GM18498 (cell line): Measurements from ENCODE around the gene TPRG1L.

Source experiments
- ATAC-seq: cut with Tn5 transposase; IDR thresholded peaks from one replicate; pipeline ENCODE4 v1.9.1; 2021; ENCODE audit warnings: mild to moderate bottlenecking, moderate library complexity; ENCODE audit not compliant: unreplicated experiment

The TPRG1L gene

DNA sequence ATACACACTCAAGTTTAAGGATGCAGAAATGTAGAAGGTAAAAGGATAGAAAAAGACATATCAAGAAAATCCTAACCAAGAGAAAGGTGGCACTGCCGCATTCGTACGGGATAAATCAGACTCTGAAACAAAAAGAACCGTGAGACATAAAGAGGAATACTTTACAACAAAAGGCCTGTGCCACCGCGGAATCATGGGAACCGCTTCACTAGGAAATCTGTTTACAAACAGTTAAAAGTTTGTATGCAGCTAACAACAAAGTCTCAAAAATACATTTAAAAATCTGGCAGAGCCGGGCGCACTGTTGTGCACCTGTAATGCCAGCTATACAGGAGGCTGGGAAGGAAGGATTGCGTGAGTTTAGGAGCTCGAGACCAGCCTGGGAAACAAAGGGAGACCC, 17.0 kb downstream of the TPRG1L start:
- no peak for ATAC-seq

DNA sequence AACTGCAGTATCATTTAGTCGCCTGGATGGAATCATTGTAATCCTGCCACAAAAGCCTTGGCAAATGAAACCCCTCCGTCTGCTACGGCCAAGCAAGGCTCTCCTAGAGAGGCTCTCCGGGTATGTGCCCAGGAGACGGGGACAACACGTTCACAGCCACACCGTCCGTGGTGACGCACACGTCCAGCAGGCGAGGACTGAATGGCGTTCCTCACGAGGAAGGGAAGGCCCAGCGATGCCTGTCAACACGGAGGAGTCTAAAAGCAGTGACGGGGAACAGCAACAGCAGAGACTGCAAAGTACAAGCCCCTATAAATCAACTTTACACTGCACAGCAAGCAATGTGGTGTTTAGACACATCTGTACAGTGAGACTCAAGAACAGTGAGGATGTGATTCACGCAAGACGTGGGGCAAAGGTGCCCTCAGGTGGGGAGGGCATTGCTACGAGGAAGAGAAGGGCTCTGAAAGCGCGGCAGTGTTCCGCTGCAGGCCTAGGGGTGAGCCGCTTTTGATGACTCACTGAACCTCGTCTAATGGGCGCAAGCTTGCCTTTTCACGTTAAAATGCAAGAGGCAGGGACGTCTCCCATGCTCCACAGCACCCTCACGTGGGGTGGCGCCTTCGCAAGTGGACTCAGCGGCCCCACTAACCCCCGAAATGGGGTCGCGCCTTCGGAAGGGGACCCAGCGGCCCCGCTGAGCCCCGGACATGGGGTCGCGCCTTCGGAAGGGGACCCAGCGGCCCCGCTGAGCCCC, 18.3 kb downstream of the TPRG1L start:
- ATAC-seq, result no peak

DNA sequence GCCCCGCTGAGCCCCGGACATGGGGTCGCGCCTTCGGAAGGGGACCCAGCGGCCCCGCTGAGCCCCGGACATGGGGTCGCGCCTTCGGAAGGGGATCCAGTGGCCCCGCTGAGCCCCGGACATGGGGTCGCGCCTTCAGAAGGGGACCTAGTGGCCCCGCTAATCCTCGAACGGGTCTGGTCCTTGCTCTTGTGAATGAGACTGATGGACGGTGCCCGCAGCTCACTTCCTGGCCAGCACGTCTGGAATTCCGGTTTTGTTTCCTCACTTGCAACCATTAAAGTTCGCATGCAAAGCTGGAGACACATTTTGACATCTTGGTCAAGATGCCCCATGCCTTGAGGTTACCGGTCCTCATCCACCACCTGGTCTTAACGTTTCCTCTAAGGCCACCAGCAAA, 19.5 kb downstream of the TPRG1L start:
- no peak for ATAC-seq

DNA sequence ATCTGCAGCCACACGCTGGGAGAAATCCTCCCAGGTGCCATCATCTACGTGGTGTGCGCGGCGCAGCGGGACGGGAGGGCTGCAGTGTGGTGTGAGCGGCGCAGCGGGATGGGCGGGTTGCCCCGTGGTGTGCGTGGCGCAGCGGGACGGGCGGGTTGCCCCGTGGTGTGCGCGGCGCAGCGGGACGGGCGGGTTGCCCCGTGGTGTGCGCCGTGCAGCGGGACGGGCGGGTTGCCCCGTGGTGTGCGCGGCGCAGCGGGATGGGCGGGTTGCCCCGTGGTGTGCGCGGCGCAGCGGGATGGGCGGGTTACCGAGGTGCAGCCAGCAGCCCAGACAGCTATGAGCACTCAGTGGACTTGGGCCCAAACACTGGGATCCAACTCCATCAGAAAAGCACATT, 20.4 kb downstream of the TPRG1L start:
- ATAC-seq, result no peak

DNA sequence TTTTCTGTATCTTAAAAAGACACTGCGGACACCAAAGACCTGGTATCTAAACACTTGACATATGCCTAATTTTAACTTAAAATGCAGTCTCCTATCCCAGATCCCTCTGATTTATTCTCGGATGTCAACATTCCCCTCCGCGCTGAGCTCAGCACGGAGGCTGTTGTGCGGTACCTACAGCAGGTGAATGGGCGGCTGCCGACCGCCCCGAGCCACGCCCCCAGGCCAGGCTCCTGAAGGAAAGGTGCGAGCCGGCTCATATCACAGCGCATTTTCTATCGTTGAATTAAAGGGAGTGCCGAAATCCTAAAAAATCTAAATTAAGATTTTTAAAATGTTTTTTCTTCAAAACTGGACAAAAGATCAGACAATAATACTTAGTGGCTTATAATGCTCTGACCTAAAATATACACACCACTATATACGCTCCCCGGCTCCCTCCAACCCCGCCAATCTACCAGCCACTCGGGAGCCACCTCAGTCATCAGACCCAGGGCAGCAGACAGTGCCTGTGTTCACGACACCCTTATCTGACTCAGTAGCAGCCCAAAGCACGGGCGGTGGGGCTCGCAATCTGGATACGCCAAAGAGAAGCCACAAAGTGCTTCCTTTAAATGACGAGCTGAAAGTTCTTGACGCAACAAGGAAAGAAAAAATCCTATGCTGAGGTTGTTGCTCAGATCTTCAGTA, 21.0 kb downstream of the TPRG1L start:
- no peak for ATAC-seq

DNA sequence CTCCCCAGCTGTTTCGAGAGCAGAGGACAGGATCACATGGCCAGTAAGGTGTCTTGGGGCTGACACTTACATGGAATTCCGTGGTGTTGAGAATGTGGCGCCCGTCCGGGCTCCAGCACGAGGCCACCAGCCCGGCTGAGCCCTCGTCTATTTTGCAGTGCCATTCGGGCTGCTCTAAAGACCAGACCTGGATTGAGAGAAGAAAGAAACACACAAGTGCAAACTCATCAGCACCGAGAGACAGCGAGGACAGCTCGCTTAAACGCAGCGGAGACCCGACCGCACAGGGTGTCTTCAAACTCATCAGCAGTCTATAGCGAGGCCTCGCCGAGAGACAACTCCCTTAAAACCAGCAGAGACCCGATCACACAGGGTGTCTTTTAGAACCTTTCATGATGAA, 21.8 kb downstream of the TPRG1L start:
- ATAC-seq, result no peak

DNA sequence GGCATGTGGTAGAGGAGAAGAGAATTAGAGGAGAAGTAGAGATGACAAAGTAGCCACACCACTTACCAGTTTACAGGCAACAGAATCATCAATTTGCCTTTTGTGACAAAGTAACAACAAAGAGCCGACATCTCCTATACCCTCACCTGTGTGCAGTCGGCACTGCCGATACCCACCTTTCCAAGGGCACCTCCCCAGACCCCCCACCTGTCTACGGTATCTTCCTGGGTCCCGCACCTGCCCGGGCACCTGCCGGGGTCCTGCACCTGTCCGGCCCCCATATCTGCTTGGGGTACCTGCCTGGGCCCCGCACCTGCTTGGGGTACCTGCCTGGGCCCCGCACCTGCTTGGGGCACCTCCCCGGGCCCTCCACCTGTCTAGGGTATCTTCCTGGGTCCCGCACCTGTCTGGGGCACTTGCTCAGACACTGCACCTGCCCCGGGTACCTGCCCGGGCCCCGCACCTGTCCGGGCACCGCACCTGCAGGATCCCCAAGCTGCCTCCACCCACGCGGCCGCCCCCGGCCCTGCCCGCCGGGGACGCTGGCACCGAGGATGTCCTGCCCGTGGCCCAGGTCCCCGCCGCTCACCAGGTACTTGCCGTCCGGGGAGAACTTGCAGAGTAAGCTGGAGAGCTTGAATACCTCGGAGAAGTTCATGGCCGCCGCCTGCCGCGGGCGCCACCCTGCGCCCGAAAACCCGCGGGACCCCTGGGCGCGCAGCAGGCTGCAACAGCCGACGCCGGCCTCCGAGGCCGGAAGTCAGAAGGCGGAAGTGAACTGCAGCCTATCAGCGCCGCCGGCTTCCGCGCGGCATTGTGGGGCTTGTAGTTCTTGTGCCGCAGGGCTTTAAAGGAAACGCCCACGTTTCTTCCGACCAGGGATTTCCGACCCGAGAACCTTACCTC, 24.8 kb downstream of the TPRG1L start, which contains the start of gene WRAP73:
WRAP73 (minus strand) TSS at position 762 of the 906 bp plus-strand sequence; CDS start at position 658, 104 bp downstream.
- peak; percentile 78 for ATAC-seq

DNA sequence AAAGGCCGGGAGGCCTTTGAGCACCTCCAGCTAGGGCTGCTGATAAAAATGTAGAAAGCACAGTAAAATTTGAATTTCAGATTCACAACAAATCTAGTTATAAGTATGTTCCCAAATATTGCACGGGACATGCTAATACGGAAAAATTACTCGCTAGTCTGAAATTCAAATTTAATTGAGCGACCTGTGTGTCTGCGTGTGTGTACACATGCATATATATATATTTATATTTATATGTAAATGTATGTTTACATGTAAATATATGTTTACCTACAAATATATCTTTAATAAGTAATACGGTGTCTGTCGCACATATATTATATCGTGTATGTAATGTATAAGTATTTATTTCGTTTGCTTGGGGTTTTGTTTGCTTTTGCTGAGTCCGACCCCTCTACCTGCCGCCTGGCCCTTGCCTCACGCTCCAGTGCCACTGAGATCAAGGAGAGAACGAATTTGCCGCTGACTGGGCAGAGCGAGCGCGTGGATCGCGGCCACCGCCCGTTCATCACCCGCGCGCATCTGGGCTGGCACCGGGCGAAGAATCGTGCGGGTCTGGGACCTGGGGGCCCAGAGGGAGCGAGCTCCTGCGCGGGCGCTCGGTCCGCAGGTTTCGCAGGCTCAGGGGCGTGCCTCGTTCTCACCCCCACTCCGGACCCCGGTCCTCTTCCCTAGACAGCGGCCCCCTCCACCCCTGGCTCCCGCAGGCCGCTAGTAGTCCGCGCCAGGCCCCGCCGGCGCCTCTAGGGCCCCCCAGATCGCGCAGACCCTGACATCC, 25.6 kb downstream of the TPRG1L start:
- ATAC-seq, result no peak

DNA sequence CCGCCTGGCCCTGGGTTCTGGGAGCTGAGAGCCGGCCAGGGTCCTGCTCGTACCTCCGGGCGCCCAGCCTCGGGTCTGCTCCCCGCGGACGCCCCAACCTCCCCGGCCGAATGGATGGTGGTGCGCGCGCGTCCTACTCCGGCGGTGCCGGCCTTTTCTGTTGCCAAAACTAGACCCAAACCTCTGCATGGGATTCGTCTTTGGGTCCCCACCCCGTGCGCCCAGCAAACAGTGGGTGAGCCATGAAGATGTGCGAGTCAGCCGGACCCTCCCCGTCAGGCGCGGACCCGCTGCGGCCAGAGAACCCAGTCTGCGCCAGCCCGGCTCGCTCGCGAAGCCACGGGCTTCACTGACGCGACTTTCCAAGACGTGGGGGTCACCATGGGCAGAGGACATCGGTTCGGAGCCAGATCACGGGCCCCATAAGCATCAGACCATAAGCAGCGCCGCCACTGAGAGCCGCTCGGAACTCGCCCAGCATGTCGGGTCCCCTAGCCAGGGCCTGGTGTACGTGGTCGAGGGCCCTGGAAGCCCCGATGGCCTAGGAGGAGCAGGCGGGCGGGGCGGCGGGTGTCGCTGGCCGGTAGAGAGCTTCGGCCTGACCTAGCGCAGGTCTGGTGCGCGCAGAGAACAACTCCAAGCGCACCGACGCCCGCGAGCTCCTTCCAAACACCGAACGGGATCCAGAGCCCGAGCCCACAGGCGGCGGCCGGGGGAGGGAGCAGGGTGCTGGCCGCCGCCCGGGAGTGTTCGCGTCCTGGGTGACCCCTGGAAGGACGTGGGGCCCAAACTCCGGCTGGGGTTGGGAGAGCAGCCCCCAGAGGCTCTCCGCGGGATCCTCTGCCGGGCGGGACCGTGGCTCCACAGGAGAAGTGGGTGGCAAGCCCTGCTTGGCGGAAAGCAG, 26.5 kb downstream of the TPRG1L start:
- no peak for ATAC-seq

DNA sequence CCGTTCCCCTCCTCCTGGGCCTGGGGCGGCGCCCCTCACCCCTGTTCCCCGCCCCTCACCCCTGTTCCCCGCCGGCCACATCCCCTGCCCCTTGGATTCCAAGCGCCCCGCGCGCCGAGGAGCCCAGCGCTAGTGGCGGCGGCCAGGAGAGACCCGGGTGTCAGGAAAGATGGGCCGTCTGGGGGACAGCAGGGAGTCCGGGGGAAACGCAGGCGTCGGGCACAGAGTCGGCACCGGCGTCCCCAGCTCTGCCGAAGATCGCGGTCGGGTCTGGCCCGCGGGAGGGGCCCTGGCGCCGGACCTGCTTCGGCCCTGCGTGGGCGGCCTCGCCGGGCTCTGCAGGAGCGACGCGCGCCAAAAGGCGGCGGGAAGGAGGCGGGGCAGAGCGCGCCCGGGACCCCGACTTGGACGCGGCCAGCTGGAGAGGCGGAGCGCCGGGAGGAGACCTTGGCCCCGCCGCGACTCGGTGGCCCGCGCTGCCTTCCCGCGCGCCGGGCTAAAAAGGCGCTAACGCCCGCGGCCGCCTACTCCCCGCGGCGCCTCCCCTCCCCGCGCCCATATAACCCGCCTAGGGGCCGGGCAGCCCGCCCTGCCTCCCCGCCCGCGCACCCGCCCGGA, 27.2 kb downstream of the TPRG1L start, which contains the start of gene TP73:
TP73 (plus strand) TSS at position 587 of the 618 bp plus-strand sequence. CDS start 29,850 bp downstream, outside the sequence.
- peak; percentile 35 for ATAC-seq

DNA sequence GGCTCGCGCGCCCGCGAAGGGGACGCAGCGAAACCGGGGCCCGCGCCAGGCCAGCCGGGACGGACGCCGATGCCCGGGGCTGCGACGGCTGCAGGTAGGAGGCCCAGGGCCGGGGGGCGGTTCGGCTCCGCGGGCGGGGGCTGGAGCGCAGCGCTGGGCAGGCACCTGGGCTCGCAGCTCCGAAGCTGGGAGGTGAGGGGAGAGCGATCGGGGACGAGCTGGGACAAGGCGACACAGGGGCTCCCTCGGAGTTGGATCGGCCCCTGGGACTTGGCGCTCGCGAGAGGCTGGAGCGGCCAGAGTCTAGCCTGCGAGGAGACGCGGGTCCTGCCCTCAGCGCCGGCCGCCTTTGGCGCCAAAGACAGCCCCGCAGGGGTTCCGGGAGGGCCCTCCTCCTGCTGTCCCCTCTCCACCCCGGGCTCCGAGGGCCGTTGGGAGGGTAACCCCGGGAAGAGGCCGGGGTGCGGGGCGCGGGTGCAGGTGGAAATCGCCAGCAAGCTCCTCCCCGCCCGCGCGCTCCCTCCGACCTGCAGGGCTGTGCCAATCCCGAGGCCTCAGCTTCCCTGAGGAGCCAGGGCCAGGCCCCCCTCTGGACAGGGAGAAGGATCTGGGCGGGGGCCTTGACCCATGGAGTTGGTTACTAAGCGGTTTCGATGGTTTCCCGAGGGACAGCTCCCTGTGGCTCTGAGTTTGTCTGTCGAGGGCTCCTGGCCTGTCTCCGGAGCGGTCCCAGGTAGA, 27.9 kb downstream of the TPRG1L start:
- ATAC-seq, result peak; percentile 1

DNA sequence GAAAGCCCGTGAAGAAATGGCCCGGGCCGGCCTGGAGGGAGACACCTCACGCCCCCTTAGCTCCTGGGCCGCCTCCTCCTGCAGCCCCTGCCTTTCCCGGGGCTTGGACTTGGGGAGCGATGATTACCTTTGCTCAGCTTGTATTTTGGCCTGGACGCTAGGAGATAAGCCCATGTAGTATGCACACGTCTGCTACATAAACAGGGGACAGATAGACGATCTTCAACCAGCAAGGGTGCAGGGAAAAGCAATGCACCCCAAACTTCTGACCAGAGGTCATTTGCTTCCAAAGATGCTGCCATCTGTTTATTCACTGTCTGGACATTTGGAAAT, 28.4 kb downstream of the TPRG1L start:
- ATAC-seq, result no peak

DNA sequence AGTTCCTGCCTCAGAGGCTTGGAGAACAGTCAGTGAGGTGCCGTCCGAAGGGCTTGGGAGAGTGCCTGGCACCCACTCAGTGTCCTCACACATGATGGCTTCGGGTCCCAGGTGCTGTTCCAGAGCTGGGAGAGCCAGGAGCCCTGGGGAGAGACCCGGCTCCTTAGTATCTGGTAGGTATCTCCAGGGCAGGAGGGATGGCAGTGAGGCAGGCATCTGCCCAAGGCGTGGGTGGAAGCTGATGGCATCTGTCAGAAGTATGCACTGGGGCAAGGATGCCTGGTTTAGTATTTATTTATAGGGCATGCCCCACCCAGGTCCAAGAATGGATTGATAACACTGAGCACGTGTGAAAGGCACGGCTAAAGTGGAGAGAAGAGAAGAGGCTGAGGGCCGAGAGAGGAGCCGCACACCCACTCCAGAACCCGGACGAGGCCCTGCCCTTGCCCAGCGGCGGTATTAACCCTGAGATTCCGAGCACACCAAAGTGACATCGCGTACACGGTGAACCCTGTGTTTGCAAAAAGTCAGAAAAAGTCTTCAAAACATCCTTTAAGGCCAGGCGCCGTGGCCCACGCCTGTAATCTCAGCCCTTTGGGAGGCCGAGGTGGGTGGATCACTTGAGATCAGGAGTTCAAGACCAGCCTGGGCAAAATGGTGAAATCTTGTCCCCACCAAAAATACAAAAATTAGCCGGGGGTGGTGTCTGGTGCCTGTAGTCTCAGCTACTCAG, 29.9 kb downstream of the TPRG1L start:
- ATAC-seq, result no peak

DNA sequence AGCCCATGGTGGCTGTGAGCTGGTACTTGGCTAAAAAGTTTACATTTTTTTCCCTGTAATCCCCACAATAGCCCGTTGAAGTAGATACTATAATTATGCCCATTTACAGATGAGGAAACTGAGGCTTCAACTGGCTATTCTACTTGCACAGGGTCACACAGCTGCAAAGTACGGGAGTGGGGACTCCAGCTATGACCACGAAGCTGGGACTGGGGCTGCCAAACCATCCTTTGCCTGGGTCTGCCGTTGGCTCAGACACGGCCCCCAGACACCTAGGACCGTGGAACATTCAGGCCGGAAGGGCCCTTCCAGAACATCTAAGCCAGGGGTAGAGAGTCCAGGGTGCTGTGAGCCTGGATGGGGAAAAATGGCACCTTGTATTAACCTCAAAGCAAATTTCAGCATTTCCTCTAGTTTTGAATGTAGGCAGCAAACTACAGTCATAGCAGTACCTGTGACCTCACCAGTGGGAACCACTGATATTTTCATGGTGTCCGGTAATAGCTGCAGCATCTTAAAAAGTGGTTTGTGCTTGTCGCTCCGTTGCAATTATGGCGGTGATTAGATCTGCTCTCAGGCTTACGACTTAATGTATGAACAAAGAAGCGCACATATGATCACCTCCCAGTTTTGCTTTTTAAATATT, 31.8 kb downstream of the TPRG1L start:
- ATAC-seq, result peak; percentile 53

DNA sequence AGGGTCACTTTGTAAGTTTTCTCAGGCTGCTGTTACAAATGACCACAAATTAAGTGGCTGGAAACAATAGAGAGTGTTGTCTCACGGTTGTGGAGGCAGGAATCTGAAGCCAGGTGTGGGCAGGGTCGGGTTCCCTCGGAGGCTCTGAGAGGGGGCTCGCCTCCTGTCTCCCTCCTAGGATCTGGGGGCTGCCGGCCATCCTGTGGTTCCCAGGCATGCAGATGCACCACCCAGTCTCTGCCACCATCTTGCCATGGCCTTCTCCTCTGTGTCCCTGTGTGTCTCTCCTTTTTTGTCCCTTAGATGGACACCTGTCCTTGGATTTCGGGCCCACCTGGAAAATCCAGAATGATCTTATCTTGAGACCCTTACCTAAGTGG, 32.3 kb downstream of the TPRG1L start:
- ATAC-seq, result peak; percentile 9

DNA sequence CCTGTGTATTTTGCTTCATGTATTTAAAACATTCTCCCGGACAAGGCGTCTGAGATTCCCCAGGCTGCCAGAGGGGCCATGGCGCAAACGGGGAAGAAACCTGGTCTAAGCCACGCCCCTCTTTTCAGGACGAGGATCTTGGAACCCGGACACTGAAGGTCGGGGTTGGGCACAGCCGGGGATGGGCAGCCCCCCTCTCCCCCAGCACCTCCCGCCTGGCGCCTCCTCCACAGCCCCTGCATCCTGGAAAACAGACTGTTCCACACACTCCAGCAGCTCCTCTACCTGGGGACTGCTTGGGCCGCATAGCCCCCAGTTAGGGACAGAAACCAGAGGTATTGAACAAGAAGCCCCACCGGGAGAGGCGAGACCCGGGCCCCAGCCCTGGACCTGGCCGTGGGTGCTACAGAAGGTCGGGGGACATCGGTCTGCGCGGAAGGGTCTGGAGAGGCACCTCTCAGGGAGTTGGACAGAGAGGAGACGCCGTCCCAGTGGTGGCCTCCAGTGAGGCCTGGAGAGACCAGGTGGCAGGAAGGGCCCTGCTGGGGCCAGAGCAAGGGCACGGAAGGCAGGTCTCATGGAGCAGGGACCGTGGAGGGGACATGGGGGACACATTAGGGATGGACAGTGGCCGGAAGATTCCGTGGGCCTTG, 32.9 kb downstream of the TPRG1L start:
- ATAC-seq, result no peak

DNA sequence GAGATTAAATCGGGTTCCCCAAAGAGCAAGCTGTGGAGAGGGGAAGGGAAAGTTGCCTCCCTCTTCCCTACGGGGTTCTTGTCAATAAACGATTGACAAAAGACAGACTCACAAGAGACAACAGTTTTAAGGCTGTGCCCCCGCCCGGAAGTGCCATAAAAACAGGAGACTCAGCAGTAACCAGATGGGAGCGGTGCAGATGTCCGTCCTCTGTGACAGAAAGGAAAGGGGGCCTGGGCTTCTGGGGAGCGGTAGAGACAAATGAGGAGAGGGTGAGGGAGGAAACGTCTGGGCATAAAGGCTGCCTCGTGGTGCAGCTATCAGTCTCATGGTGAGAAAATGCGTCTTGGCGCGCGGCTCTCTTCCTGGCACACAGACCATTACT, 33.4 kb downstream of the TPRG1L start:
- no peak for ATAC-seq
